Stimulated activated naive CD8-positive, alpha-beta T cell treated with anti-CD3 and anti-CD28 coated beads, Interleukin-15, amount 100 ng/mL, for 72 hours (primary cell): ENCODE results near the gene PEA15.
A peak's percentile ranks its signal among the peaks of the same experiment; 100 is the strongest.

ENCODE experiments used
- ATAC-seq: fragments of 150-1000 bp; cut with Tn5 transposase; 2 replicates; pipeline ENCODE4 v1.10.0; 2021; ENCODE audit warnings: mild to moderate bottlenecking, moderate library complexity
- DNase-seq, 2 donors: peaks; one replicate each; pipeline ENCODE4 v3.0.0; 2021 to 2022
- H3K27ac Mint-ChIP-seq, 2 donors: one replicate each; pipeline ENCODE4 v1.8.0; 2022; ENCODE audit warnings: mild to moderate bottlenecking in 2 of 2, mixed read lengths in 2 of 2, moderate library complexity in 2 of 2
- H3K27me3 Mint-ChIP-seq: one replicate; pipeline ENCODE4 v1.8.0; 2022; ENCODE audit warnings: mixed read lengths
- H3K4me1 Mint-ChIP-seq: one replicate; pipeline ENCODE4 v1.8.0; 2022; ENCODE audit warnings: mild to moderate bottlenecking, mixed read lengths
- H3K4me3 Mint-ChIP-seq, 2 donors: one replicate each; pipeline ENCODE4 v1.8.0; 2022; ENCODE audit warnings: mild to moderate bottlenecking in 2 of 2, mixed read lengths in 2 of 2, moderate library complexity in 1 of 2
- H3K9me3 Mint-ChIP-seq, 2 donors: one replicate each; pipeline ENCODE4 v1.8.0; 2022; ENCODE audit warnings: mixed read lengths in 2 of 2

Gene PEA15

DNA sequence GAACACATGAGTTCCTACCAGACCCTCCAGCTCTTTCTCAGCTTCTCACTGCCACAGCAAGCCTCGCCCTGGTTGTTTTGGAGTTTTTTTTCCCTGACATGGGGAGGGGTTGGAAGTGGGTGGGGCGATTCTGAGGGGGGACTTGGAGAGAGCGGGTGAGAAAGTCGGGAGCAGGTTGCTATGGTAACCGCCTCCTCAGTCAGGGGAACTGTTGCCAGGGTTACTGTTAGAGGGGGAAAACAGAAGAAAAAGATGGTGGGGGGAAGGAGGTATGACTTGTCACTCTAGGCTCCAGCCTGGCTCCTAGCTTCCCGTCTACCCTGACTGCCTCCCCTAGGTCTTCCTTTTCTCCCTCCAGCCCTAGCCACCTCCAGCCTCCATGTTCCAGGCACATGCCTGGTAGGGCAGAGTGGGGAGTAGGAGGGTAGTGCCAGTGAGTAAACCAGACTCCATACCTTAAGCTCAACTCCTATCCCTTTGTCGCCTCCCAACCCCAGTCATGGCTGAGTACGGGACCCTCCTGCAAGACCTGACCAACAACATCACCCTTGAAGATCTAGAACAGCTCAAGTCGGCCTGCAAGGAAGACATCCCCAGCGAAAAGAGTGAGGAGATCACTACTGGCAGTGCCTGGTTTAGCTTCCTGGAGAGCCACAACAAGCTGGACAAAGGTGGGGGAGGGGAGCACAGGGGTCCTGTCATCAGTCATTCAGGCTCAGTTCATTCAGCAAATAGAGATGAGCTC is 6.0 kb downstream of the PEA15 start:
- ATAC-seq (no peak), DNase-seq (no peak)
- H3K27ac Mint-ChIP-seq, result peak overlapping the region in 1 of 2 donors; percentile 56
- H3K4me1 Mint-ChIP-seq, result peaks cover 45% of the 10 kb centered on the region
- H3K9me3 Mint-ChIP-seq, result no peaks in the 10 kb centered on the region
- no peak overlapping the region for H3K4me3 Mint-ChIP-seq
- H3K27me3 Mint-ChIP-seq, result no peaks in the 10 kb centered on the region

DNA sequence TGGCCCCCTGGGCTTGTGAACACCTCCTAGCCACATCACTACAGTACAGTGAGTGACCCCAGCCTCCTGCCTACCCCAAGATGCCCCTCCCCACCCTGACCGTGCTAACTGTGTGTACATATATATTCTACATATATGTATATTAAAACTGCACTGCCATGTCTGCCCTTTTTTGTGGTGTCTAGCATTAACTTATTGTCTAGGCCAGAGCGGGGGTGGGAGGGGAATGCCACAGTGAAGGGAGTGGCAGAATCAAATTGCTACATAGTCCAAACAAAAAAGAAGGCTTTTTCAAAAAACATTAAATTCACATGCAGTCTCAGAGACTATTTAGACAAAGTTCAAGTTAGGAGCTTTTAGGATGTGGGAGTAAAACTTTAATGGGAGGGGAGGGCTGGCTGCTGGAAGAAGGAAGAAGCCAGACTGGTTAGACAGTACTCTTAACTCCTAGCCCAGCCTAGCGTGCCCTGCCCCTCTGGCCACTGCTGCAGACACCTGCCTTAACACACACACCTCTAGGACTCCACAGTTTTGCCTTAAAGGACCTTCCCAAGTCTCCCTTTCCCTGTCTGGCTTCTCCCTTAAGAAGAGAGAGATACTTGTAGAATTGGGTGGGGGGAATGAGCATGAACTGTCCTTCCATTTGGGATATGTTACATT is 9.4 kb downstream of the PEA15 start:
- DNase-seq (no peak), ATAC-seq (no peak)
- H3K4me3 Mint-ChIP-seq, result no peak overlapping the region
- peak overlapping the region in 1 of 2 donors; percentile 15 for H3K27ac Mint-ChIP-seq
- H3K4me1 Mint-ChIP-seq, result peaks cover 12% of the 10 kb centered on the region
- H3K27me3 Mint-ChIP-seq, result no peaks in the 10 kb centered on the region
- no peaks in the 10 kb centered on the region for H3K9me3 Mint-ChIP-seq

DNA sequence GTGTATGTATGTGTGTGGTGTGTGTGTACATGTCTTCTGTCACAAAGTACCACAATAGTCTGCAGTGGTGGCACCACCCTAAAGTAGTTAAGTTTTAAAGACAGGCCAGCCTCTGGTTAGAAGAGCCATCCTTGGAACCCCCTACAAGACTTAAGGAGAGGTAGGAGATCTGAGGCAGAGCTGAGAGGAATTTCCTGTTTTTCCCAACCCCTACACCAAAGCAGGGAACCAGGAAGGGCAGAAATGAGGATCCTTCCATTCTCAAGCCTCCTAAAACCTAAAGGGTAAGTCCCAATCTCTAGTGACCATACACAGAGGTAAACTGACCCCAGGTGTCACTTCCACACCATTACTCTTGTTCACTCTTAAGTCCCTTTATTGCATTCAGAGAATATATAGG is 11.1 kb downstream of the PEA15 start:
- Mint-ChIP-seq H3K4me1 (no peaks in the 10 kb centered on the region), H3K9me3 (no peaks in the 10 kb centered on the region), H3K4me3 (no peak overlapping the region), H3K27me3 (no peaks in the 10 kb centered on the region), H3K27ac (no peak overlapping the region)
- no peak for DNase-seq
- ATAC-seq, result no peak

DNA sequence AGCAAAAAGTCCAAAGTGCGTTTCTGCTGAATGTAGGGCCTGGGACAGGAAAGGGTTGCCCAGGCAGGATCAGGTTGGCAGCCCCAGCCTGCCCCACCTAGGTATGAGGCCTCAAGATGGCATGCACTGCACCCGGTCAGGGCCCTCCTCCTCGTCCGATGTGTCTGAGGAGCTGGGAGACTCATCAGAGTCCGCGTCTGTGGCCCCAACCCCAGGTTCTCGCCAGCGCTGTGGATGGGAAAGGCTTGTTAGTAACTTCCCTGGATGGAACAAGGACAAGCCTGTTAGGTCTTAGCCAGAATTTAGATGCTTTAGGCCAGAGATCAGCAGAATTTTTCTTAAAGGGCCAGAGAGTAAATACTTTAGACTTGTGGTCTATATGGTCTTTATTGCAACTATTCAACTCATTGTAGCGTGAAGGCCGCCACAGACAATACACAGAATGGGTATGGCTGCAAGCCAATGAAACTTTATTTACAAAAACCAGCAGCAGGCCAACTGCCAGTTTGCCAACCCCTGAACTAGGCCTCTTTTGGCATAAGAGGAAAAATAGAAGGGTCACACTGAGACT is 12.4 kb downstream of the PEA15 start:
- Mint-ChIP-seq H3K27me3 (no peaks in the 10 kb centered on the region), H3K4me3 (no peak overlapping the region), H3K27ac (no peak overlapping the region), H3K9me3 (no peaks in the 10 kb centered on the region), H3K4me1 (no peaks in the 10 kb centered on the region)
- no peak for ATAC-seq
- DNase-seq, result no peak

DNA sequence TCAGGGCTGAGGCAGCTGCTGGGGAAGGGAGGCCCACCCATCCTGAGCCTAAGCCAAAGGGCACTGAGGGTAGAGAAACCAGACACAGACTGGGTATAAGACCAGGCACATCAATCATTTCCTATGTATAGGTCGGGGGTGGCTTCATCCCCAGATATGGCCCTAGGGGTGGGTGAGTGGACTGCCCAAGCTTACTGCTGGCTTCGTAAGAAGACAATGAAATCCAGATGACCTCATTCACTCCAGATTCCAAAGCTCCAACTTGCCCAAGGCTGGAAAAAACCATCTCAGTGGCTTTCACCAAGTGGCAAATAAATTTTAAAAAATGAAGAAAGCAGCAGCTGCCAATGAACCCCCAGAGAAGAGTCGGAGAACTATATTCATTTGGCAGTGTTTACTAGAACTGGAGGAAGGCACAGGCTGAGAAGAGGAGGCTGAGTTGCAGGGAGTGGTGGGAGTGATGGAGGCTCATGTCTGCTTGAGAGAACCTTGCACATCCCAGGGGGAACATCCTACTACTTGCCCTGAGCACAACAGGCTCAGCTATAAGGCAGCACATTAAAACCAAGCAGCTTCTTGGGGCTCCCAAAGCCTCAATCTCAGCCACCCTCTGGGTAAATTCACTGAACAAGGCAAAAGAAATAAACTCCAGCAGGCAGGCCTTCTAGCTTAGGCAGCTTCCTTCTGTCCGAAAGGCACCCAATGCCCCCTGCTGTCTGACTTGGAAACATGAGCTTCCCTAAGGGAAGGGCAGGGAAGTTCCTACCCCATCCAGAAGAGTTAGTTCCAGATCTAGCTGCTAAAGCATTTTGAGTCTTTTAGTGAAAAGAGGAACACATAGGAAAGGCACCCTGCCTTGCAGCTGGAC is 14.1 kb downstream of the PEA15 start:
- no peak overlapping the region for H3K4me3 Mint-ChIP-seq
- no peak for ATAC-seq
- H3K27ac Mint-ChIP-seq, result peak overlapping the region; percentile 29 to 92
- no peaks in the 10 kb centered on the region for H3K4me1 Mint-ChIP-seq
- H3K9me3 Mint-ChIP-seq, result no peaks in the 10 kb centered on the region
- DNase-seq, result no peak
- no peaks in the 10 kb centered on the region for H3K27me3 Mint-ChIP-seq

DNA sequence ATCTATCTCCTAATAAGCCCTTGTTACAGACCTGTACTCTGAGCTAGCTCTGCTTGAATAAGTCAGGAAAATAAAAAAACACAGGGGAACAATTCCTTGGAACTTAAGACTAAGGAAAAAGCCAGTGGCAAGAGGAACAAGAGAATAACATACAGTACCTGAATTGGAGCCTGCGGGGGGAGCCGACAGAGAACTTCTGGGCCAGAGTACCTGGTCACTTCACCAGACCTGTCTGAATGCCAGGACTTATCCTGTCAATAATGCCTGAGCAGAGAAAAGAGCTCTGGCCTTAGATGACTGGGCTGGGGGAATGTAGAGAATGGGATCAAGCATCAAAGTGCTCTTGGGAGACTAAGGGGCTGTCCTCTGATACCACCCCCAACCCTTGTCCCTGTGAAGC is 15.1 kb downstream of the PEA15 start:
- Mint-ChIP-seq H3K4me3 (no peak overlapping the region), H3K27me3 (no peaks in the 10 kb centered on the region), H3K9me3 (no peaks in the 10 kb centered on the region), H3K27ac (peak overlapping the region; percentile 16 to 79), H3K4me1 (no peaks in the 10 kb centered on the region)
- ATAC-seq (no peak), DNase-seq (no peak)

DNA sequence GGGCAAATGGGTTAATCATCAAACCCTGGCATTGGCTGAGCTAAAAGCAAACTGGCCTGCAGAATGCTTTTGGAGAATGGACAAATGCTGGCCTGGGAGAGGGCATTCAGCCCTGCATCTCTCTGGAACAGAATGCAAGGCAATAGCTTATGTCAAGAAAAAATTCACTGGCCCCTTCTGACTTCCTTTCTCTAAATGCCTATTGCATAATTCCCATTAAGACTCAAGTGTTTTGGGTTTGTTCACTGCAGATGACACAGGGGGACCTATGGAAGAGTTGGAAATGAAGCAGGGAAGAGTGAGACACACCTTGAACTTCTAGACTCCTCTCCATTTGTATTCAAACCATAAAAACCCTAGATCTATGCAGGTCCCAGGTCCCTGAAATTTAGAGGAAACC is 15.9 kb downstream of the PEA15 start:
- H3K4me3 Mint-ChIP-seq, result no peak overlapping the region
- ATAC-seq (no peak), DNase-seq (no peak)
- no peaks in the 10 kb centered on the region for H3K9me3 Mint-ChIP-seq
- H3K27me3 Mint-ChIP-seq, result no peaks in the 10 kb centered on the region
- no peaks in the 10 kb centered on the region for H3K4me1 Mint-ChIP-seq
- H3K27ac Mint-ChIP-seq, result no peak overlapping the region

DNA sequence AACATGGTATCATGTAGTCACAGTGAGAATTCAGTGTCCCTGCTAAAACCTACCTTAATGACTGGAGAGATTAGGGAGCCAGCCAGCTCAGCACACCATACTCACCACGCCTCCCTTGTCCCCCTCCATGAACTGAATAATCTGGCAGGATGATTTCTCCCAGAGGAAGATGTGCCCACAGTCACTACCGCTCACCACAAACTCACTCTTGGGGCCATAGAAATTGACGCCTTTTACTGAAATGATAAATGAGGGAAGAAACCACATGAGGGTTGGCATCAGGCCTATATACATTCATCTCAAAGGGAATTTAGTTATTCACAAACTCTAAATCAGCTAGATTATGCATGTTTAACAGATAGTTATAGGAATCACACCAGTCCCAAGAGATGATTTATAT is 17.4 kb downstream of the PEA15 start:
- ATAC-seq (no peak), DNase-seq (no peak)
- Mint-ChIP-seq H3K27ac (peak overlapping the region in 1 of 2 donors; percentile 75), H3K4me1 (no peaks in the 10 kb centered on the region), H3K9me3 (no peaks in the 10 kb centered on the region), H3K27me3 (no peaks in the 10 kb centered on the region), H3K4me3 (no peak overlapping the region)

DNA sequence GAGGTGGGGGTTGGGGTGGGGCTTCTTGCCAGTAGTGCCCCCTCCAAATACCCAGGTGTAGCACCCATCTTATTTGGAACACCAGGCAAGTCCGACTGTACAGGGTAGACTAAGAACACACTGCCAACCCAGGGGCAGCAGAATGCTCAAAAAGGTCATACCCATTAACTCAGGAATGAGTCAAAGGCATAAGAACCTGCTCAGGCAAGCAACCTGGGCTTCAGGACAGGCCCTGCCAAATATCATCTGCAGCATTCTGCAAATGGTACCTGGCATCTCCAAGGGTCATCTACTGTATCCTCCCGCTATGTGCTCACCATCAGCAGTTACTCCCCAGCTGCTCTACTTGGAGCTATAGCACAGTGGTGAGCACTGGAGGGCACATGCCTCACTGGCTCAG is 19.4 kb downstream of the PEA15 start:
- no peak for DNase-seq
- no peaks in the 10 kb centered on the region for H3K27me3 Mint-ChIP-seq
- H3K4me1 Mint-ChIP-seq, result no peaks in the 10 kb centered on the region
- no peak for ATAC-seq
- H3K27ac Mint-ChIP-seq, result peak overlapping the region in 1 of 2 donors; percentile 22
- H3K9me3 Mint-ChIP-seq, result no peaks in the 10 kb centered on the region
- H3K4me3 Mint-ChIP-seq, result no peak overlapping the region

DNA sequence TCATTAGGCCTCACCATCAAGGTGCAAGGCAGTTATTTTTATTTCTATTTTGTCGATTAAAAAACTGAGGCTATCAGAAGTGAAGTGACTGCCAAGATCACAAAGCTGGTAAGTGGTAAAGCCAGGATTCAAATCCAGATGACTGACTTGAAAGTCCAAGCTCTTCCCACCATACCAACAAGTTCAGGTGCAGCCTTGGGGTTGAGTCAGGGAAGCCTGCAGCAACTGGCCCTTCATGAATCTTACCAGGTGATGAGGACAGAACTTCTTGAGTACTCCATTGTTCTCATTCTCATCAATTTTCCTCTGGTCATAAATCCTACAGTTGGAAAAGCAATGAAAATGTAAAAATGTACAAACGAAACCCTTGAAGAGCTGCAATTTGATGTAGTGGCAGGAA is 20.2 kb downstream of the PEA15 start:
- no peaks in the 10 kb centered on the region for H3K4me1 Mint-ChIP-seq
- no peak overlapping the region for H3K4me3 Mint-ChIP-seq
- H3K9me3 Mint-ChIP-seq, result no peaks in the 10 kb centered on the region
- ATAC-seq, result no peak
- H3K27ac Mint-ChIP-seq, result no peak overlapping the region
- no peak for DNase-seq
- H3K27me3 Mint-ChIP-seq, result no peaks in the 10 kb centered on the region

DNA sequence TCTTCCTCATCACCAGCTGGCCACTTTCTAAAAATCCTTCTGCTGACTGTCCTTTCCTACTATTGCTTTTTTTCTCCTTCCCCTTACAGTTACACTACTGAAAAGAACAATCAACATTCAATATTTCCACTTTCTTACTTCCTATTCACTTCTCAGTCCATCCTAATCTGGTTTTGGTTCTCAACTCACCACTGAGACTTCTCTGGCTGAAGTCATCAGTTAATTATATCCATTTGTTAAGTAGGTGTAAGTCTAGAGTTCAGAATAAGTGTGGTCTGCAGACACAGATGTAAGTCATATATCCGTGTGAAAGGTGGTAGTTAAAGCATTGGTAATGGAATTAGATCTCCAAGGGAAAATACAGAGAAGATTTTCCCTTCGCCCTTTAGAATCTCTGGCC is 21.4 kb downstream of the PEA15 start:
- Mint-ChIP-seq H3K9me3 (no peaks in the 10 kb centered on the region), H3K27ac (no peak overlapping the region), H3K27me3 (no peaks in the 10 kb centered on the region), H3K4me1 (no peaks in the 10 kb centered on the region), H3K4me3 (no peak overlapping the region)
- ATAC-seq, result no peak
- DNase-seq, result no peak

DNA sequence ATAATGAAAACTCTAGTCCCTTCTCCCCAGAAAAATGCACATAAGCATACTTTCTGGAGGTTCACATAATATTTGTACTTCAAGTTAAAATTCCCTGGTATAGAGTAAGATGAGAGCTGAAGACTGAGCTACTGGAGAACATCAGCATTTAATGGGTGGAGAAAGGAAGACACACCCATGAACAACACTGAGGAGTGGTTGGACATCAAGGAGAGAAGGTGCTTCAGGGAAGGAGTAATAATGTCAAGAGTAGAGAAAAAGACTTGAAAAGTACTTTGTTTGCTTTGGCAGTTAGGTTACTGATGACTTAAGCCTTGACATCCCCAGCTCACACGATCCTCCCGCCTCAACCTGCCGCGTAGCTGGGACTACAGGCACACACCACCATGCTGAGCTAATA is 21.9 kb downstream of the PEA15 start:
- no peaks in the 10 kb centered on the region for H3K9me3 Mint-ChIP-seq
- H3K27me3 Mint-ChIP-seq, result no peaks in the 10 kb centered on the region
- ATAC-seq (no peak), DNase-seq (no peak)
- peak overlapping the region in 1 of 2 donors; percentile 76 for H3K27ac Mint-ChIP-seq
- H3K4me3 Mint-ChIP-seq, result no peak overlapping the region
- H3K4me1 Mint-ChIP-seq, result no peaks in the 10 kb centered on the region

DNA sequence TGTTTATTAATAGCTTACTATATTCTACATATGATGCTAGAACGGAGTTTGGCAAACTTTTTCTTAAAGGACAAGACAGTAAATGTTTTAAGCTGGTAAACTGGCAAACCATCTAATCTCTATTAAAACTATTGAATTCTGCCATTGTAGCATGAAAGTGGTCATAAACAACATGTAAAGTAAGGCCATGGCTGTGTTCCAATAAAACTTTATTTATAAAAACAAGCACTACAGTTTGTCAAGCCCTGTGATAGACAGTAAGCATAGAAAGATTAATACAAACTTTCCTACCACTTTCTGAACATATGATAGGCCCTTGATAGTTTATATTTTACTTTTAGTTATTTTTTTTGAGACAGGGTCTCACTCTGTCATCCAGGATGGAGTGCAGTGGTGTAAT is 22.4 kb downstream of the PEA15 start:
- peak overlapping the region in 1 of 2 donors; percentile 76 for H3K27ac Mint-ChIP-seq
- no peaks in the 10 kb centered on the region for H3K27me3 Mint-ChIP-seq
- no peaks in the 10 kb centered on the region for H3K4me1 Mint-ChIP-seq
- no peak overlapping the region for H3K4me3 Mint-ChIP-seq
- H3K9me3 Mint-ChIP-seq, result no peaks in the 10 kb centered on the region
- ATAC-seq (no peak), DNase-seq (no peak)

DNA sequence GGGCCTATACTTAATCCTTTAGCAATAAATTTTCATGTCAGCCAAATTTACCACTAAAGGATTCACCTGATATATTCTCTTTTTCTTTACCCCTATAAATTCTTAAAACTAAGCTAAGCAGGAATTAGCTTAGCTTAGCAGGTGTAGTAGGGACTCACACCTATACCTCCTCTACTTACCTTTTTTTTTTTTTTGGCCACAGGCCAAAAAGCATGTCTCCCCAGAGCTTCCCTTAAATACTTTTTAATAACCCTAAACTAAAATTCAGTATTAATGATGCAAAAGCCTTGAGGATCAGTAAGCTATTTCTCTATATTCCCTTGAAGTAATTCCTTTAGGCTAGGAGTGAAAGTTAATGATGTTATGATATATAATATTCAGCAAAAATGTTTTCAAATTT is 23.2 kb downstream of the PEA15 start:
- H3K4me1 Mint-ChIP-seq, result no peaks in the 10 kb centered on the region
- H3K4me3 Mint-ChIP-seq, result no peak overlapping the region

DNA sequence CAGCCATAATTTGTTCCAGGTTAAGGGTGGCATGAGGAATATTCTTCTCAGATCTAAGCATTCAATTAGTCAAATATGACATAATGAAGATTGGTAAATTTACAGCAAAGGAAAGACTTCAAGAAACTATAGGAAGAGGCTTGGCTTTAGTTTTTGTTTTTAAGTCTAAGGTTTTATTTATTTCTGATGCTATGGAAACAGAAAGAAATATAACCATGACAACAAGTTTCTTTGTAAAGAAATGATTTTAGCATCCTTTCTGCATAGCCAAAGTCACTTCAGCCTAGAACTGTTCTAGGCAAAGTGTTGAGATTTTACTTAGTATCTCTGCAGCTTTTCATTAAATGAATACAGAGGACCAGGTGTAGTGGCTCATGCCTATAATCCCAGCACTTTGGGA is 27.7 kb downstream of the PEA15 start:
- no peaks in the 10 kb centered on the region for H3K4me1 Mint-ChIP-seq
- ATAC-seq, result no peak
- H3K9me3 Mint-ChIP-seq, result no peaks in the 10 kb centered on the region
- H3K27ac Mint-ChIP-seq, result peak overlapping the region in 1 of 2 donors; percentile 46
- no peak for DNase-seq
- H3K27me3 Mint-ChIP-seq, result no peaks in the 10 kb centered on the region
- no peak overlapping the region for H3K4me3 Mint-ChIP-seq

More for the DNA sequence above, 23.2 kb downstream of the PEA15 start:
- no peak for DNase-seq
- H3K9me3 Mint-ChIP-seq, result no peaks in the 10 kb centered on the region
- H3K27ac Mint-ChIP-seq, result peak overlapping the region in 1 of 2 donors; percentile 57
- no peaks in the 10 kb centered on the region for H3K27me3 Mint-ChIP-seq
- ATAC-seq, result no peak

DNA sequence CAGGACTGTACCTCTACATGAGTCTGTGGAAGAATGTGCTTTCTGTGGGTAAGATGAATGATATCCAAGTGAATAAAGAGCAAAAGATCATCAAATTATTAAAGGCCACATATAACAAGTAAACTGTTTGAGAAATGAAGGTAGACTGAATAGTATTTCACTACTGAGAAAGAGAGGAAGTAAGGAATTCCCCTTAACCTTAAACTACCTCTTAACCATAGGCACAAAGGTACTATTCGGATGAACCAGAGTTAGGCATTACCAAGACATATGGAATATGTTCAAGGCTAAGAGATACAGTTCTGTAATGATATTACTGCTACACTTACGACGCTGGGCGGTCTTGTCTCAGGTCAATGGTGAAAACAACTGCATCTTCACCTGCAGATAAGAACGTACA is 31.6 kb downstream of the PEA15 start:
- H3K4me1 Mint-ChIP-seq, result no peaks in the 10 kb centered on the region
- no peak overlapping the region for H3K4me3 Mint-ChIP-seq
- H3K27me3 Mint-ChIP-seq, result no peaks in the 10 kb centered on the region
- ATAC-seq (no peak), DNase-seq (no peak)
- no peaks in the 10 kb centered on the region for H3K9me3 Mint-ChIP-seq
- H3K27ac Mint-ChIP-seq, result peak overlapping the region; percentile 23 to 27
